ENCODE data around the gene SDK1. TPM values are rescaled to one million over a fixed set of nuclear protein-coding genes. Genes with fewer than 3 reads are reported as not detected.

Gene SDK1
- total and polyA plus RNA-seq, 7 donors = 0.31 to 2.4 (median 1.3) TPM

DNA sequence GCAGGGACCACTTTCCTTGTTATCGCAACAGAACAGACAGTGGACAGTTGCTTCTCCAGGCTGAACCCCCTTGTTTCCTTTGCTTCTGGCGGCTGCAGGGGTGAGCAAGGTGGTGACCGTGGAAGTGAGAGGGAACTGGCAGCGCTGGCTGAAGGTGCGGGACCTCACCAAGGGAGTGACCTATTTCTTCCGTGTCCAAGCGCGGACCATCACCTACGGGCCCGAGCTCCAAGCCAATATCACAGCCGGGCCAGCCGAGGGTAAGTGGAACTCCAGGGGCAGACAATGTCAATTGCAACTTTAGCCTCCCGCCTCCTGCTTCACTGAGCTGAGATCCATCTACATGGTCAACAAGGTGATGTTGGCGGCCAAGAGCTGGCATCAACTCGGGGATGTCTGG, 919.0 kb downstream of the SDK1 start:
- no peak overlapping the region for H3K27ac ChIP-seq
- H3K4me3 ChIP-seq = no peak overlapping the region
- WGBS, 3 donors = 88 to 95% (median 93%) methylated on average over 15 of the region's 15 CpGs
- no peaks in the 10 kb centered on the region for H3K4me1 ChIP-seq
- ATAC-seq = no peak
- intact Hi-C loops (cut with DNase I) = no loop called here
- H3K27me3 ChIP-seq (ENCODE audit: insufficient read depth in 3 of 3, low read length in 2 of 3) = no peaks in the 10 kb centered on the region
- H3K9me3 ChIP-seq = no peaks in the 10 kb centered on the region
- no peak for DNase-seq
- TF ChIP-seq, protein P1, sequence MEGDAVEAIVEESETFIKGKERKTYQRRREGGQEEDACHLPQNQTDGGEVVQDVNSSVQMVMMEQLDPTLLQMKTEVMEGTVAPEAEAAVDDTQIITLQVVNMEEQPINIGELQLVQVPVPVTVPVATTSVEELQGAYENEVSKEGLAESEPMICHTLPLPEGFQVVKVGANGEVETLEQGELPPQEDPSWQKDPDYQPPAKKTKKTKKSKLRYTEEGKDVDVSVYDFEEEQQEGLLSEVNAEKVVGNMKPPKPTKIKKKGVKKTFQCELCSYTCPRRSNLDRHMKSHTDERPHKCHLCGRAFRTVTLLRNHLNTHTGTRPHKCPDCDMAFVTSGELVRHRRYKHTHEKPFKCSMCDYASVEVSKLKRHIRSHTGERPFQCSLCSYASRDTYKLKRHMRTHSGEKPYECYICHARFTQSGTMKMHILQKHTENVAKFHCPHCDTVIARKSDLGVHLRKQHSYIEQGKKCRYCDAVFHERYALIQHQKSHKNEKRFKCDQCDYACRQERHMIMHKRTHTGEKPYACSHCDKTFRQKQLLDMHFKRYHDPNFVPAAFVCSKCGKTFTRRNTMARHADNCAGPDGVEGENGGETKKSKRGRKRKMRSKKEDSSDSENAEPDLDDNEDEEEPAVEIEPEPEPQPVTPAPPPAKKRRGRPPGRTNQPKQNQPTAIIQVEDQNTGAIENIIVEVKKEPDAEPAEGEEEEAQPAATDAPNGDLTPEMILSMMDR (IDR thresholded peaks at IDR 0.05) = no peak
- no peaks in the 10 kb centered on the region for H3K36me3 ChIP-seq (ENCODE audit: insufficient read depth in 1 of 2, low read depth in 1 of 2)

DNA sequence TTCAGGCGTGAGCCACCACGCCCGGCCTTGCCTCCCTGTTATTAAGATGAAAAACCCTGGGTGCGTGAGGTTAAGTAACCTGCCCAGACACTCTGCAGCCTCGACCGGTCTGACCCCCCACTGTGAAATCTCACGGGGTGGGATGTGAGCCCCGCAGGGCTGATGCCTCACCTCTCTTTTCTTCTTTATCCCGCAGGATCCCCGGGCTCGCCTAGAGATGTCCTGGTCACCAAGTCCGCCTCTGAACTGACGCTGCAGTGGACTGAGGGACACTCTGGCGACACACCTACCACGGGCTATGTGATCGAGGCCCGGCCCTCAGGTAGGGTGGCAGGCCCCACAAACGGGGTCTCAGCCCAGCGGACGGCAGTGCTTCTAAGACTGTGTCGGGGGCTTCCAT, 920.0 kb downstream of the SDK1 start:
- Histone ChIP-seq H3K27ac (no peak overlapping the region), H3K27me3 (ENCODE audit: insufficient read depth in 3 of 3, low read length in 2 of 3) (no peaks in the 10 kb centered on the region), H3K9me3 (no peaks in the 10 kb centered on the region), H3K36me3 (ENCODE audit: insufficient read depth in 1 of 2, low read depth in 1 of 2) (no peaks in the 10 kb centered on the region), H3K4me3 (no peak overlapping the region), H3K4me1 (no peaks in the 10 kb centered on the region)
- intact Hi-C loops (cut with DNase I) = no loop called here
- TF ChIP-seq, protein P1 (IDR thresholded peaks at IDR 0.05) = no peak
- DNase-seq = no peak
- ATAC-seq = no peak
- WGBS, 3 donors = 91 to 95% (median 94%) methylated on average over 21 of the region's 21 CpGs

DNA sequence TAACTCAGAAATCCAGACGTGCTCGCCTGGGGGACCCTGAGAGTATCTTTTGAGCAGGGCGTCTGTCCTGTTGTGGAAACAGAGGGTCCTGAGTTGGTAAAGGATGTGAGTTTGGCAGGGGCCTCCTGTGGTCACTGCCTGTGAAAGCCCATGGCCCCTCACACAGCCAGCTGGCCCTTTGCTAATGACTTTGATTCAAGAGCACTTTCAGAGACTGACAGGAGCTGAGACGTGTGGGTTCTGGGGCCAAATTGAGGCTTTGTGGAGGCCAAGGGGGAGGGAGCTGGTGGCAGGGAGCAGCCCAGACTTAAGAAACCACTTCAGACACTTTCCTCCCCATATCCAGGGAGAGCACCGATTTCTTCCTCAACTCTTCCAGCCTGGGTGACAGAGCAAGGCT, 921.6 kb downstream of the SDK1 start:
- intact Hi-C loops (cut with DNase I) = no loop called here
- no peak for ATAC-seq
- TF ChIP-seq, protein P1 (IDR thresholded peaks at IDR 0.05) = no peak
- Histone ChIP-seq H3K9me3 (no peaks in the 10 kb centered on the region), H3K4me3 (no peak overlapping the region), H3K27me3 (ENCODE audit: insufficient read depth in 3 of 3, low read length in 2 of 3) (no peaks in the 10 kb centered on the region), H3K27ac (no peak overlapping the region), H3K4me1 (no peaks in the 10 kb centered on the region), H3K36me3 (ENCODE audit: insufficient read depth in 1 of 2, low read depth in 1 of 2) (no peaks in the 10 kb centered on the region)
- 87 to 90% (median 88%) methylated on average over 5 of the region's 5 CpGs for WGBS, 3 donors
- no peak for DNase-seq

DNA sequence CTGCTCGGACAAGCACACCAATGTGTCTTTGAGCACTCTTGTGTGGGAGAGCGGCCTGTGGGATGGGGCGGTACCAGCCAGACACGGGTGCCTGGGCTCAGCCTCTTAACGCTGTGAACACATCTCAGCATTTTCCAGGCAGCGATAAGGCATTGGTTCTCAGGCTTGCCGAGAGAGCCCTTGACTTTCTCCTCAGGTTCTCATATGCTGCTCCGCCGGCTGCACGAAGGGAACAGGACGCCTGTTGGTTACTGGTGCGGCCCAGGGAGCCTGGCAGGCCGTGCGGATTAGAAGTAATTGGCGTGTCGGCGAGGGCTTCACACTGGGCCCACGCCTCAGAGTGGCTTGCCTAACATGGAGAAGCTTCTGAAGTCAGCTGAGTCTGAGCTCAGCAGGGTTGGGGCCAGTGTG, 924.3 kb downstream of the SDK1 start:
- no peaks in the 10 kb centered on the region for H3K4me1 ChIP-seq
- WGBS, 3 donors = 62 to 76% (median 70%) methylated on average over 18 of the region's 18 CpGs
- no peak overlapping the region for H3K27ac ChIP-seq
- ATAC-seq (no peak), DNase-seq (no peak)
- H3K36me3 ChIP-seq (ENCODE audit: insufficient read depth in 1 of 2, low read depth in 1 of 2) = no peaks in the 10 kb centered on the region
- TF ChIP-seq, protein P1 (IDR thresholded peaks at IDR 0.05) = no peak
- no peaks in the 10 kb centered on the region for H3K9me3 ChIP-seq
- H3K27me3 ChIP-seq (ENCODE audit: insufficient read depth in 3 of 3, low read length in 2 of 3) = no peaks in the 10 kb centered on the region
- intact Hi-C loops (cut with DNase I) = no loop called here
- no peak overlapping the region for H3K4me3 ChIP-seq

DNA sequence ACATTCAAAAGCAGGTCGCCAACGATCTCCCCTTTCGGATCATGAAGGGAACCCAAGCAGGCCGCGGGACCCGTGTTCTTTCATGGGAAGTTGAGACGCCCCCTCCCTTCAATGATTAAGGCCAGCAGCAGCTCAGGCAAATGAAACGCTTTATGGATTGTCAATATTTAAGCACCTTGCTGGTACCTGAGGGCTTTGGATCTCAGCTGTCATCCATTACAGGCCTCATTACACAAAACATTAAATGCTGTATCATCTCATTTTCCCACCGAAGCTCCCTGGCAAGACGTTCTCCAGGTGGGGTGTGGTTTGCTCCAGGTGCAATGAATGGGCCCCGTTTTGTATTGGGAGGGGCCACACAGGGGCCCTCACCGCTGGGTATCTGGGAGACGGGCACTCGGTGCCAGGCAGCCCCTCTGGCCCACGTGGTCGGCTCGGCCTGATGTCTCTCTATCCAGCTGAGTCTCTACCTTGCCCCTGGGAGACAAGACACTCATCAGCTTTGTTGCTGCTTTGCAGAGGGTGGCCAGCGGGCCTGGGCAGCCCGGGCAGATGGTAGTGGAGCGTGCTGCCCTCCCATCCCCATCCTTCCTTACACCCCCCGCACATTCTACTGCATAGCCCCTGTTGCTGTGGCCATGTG, 925.0 kb downstream of the SDK1 start:
- DNase-seq = peak in 1 of 2 donors; percentile 44
- no peak for ATAC-seq
- no peak overlapping the region for H3K4me3 ChIP-seq
- WGBS, 3 donors = 79 to 85% (median 83%) methylated on average over 21 of the region's 21 CpGs
- H3K4me1 ChIP-seq = no peaks in the 10 kb centered on the region
- TF ChIP-seq, protein P1 (IDR thresholded peaks at IDR 0.05) = no peak
- no peaks in the 10 kb centered on the region for H3K9me3 ChIP-seq
- no peaks in the 10 kb centered on the region for H3K36me3 ChIP-seq (ENCODE audit: insufficient read depth in 1 of 2, low read depth in 1 of 2)
- no peaks in the 10 kb centered on the region for H3K27me3 ChIP-seq (ENCODE audit: insufficient read depth in 3 of 3, low read length in 2 of 3)
- intact Hi-C loops (cut with DNase I) = no loop called here
- no peak overlapping the region for H3K27ac ChIP-seq

All from psoas muscle (tissue), 8 donors.